NAMALWA (cell line): ENCODE data around the gene IL21R.
"Not testable (repeated sequence)": the region's sequence is repeated elsewhere in the genome, so short reads cannot be mapped to it uniquely, and the experiment has no call there.

Experiments used
- DNase-seq: peaks from one replicate; pipeline ENCODE4 v3.0.0-alpha.2; 2015; ENCODE audit warnings: low spot score

The IL21R gene

DNA sequence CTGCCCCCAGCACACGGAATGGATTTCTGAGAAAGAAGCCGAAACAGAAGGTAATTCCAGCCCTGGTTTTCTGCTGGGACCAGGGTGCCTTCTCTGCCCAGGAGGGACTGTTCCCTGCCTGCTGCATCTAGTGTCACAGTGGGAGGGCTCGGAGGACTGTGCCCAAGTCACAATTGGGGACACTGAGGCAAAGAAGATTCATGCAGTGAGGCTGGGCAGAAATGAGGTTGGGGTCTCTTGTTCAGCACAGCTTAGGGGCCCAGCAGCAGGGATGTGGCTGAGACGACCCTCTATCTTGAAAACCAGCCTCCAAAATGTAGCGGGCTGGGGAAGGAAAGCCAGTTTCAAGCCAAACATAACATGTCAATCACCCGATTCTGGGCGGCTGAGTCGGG is 592 bp downstream of the IL21R start:
- DNase-seq: no peak

DNA sequence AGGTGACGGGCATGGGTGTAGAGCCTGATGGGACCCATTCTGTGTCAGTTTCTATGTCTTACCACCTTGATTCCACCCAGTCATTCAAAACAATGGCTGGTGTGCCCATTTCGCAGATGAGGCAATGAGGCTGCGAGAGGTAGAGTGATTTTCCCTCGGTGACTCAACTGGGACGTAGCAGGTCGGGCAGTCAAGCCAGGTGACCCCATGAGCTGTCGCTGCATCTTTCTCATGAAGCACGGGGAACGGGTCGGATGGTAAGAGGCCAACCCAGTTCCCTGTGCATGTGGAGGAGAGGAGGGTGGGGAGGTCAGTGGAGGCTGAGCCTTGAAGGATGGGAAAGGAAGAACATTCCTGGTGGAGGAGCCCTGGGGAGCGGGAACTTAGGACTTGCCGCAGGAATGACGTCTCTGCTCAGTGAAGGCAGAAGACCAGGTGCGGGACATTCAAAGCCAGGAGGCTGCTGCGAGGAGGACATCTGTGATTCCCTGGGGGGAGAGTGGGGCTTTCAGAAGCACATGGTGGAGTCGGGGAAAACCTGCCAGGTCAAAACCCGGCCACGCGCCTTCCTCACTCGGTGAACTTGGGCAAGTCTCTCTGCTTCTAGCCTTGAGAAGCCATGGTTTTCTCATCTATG is 1.1 kb downstream of the IL21R start:
- peak; percentile 85 for DNase-seq

DNA sequence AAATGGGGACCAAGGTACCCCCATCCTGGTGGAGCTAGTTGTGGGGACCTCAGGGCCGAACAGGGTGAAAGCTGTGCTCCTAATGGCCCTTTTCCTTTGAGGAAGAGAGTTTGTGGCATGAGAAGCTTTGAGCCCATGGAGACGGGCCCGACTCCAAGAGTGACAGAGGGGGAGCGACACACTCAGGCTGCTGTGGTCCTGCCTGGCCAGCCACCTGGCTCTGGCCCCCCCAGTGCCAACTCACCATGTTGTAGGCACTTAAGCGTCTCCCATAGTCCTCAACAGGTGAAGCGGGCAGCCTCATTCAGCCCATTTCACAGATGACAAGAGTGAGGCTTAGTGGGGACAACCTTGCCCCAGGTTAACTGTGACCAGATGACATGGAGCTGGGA is 1.6 kb downstream of the IL21R start:
- no peak for DNase-seq

DNA sequence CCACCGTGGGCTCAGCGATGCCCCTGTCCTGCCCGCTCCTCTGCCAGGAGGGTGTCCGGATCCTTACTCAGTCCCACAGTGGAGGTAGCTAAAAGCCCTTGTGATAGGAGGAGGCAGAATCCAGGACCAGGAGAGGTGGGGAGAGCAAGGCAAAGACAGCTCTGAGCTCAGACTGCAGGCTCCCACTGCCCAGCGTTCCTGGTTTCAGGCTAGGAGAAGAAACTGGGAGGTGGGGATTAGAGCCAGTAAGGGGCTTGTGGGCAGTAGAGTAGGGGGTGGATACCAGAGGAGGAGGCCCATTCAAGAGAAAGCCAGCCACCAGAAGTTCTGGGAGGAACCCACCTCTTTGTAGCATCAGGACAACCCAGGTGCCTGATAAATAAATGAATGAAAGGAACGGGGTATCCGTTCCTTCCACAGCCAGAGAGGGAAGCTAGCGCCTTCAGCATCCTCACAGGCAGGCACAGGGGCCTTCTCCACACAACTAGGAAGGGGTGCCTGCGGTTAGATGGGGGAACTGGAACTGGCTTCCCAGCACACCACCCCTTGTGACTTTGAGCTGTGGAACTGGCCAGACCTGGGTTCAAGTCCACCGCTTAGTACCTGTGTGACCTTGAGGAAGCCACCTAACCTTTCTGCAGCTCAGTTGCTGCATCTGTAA is 2.3 kb downstream of the IL21R start:
- DNase-seq: no peak

DNA sequence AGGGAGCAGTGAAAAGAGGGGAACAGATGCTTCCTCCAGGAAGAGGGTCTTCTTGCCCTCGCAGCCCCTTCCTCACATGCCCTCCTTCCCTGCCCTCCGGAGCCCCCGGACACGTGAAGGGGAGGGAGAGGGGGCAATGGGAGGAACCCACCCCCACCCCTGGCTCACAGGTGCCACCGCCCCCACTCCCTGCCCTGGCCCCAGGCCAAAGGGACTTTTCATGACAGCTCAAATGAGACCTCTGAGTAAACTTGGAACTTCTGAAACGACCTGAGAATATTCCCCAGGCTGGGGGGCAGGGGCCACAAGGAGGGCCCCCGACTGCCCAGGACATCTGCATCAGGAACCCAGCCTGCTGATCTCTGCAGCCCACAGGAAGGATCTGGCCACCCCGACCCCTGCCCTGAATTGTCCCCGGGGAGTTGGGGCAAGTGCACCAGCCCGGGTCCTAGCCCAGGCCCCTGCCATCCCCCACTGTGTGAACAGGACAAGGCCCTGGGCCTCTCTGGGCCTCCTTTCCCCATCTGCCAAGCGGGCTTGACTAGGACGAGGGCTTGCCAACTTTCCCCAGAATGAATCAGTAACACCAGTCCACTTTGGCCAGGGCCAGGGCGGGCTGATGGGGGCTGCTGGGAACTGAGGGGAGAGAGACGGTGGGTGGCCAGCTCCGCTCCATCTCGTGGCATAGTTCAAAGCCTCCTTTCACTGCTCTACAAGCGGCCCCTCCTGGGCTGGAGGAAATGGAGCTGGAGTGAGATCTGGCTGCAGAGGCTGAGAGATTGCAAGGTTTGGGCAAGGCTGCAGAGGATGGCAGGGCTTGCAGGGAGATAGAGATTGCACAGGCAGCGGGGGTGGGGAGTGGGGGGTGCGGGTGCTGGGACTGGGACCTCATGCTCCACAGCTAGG is 3.8 kb downstream of the IL21R start:
- DNase-seq: no peak

DNA sequence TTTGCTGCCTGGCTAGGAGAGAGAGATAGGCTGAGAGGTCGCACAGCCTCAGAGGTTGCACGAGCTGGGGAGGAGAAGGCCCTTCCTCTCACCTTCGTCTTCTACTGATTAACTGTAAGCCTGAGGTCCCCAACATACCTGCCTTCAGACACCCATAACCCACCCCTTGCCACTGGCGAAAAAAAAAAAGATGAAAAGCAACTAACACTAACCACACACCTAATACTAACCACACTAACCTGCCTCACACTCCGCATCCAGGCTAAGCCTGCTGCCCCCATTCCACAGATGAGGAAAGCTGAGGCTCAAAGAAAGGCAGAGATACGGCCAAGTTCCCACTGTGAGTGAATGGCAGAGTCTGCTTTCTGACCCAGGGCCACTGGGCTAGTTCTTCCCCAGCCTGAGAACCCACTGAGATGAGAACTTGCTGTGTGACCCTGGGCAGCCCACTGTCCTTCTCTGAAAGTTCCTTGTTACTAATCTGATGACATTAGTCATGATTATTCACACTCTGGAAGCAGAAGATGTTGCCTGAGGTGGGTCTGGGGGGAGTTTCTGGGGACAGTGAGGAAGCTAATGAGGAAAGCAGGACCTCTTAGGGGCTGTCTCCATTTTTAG is 4.6 kb downstream of the IL21R start:
- no peak for DNase-seq

DNA sequence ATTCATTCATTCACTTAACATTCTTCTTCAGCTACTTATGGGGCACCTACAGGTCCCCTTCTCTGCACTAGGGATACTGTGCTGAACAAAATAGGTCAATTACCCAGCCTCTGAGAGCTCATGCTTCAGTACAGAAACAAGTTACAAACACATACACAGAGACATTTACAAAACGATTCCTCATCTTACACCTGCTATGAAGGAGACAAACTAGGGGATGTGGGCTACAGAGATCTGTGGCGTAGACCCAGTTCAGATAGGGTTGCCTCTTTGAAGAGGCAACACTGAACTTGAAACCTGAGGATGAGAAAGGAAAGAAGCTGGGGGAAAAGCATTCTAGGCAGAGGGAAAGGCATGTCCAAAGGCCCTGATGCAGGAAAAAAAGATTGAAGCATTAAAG is 5.2 kb downstream of the IL21R start:
- DNase-seq: no peak

DNA sequence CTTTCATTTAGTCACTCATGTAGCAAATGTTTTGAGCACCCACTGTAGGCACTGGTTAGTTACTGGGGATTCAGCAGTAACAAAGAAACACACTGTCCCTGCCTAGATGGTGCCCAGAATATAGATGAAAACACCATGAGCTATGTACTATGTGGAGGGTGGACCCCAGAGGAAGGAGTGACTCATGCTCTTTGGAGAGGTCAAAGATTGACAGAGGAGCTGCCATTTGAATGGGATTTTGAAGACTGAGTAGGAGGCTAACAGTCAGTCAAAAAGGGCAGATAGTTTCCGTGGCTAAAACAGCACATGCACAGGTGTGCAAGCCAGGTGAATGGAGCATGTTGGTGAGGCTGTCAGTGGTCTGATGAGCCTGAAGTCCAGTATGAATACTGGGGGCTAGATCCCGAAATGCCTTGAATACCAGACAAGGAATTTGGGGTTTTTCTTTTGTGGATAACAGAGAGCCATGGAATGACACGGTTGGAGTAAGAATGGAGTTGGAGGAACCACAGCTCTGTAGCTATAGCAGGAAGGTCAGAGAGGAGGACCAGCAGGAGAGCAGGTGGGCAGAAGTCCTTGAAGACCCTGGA is 6.1 kb downstream of the IL21R start:
- peak; percentile 33 for DNase-seq

DNA sequence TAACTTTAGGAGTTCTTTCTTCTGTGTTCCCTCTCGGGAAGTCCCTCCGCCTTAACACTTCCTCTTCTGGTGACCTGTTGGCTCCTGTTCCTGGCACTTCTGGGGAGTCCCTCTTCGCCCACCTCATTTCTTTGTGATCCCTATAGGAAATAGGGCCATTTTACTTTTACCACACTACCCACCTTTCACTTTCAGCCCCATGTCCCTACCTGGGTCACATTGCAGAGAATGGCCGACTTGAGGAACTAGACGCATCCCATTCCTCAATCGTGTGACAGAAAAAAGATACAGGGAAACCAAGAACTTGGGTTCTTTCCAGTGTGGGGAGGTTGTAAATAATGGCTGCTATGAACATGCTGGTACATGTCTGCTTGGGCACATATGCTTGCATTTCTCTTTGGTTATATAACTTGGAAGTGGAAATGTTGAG is 6.6 kb downstream of the IL21R start:
- no peak for DNase-seq

DNA sequence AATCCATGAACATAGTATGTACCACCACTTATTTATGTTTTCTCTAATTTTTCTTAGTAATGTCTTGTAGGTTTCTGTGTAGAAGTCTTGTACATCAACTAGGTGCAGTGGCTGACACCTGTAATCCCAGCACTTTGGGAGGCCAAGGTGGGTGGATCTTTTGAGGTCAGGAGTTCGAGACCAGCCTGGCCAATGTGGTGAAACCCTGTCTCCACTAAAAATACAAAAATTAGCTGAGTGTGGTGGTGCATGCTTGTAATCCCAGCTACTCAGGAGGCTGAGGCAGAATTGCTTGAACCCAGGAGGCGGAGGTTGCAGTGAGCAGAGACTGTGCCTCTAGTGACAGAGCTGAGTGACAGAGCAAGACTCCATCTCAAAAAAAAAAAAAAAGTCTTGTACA is 8.0 kb downstream of the IL21R start:
- DNase-seq: not testable (repeated sequence)

DNA sequence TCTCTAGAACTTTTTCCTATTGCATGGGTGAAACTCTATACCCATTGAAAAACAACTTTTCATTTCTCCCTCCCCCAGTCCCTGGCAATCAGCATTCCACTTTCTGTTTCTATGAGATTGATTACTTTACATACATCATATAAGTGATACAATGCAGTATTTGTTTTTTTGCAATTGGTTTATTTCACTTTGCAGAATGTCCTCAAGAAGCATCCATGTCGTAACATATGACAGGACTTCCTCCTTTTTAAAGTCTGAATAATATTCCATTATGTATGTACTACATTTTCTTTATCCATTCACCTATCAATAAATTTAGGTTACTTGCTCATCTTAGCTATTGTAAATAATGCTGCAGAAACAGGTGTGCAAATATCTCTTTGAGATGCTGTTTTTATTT is 8.8 kb downstream of the IL21R start:
- DNase-seq: no peak

DNA sequence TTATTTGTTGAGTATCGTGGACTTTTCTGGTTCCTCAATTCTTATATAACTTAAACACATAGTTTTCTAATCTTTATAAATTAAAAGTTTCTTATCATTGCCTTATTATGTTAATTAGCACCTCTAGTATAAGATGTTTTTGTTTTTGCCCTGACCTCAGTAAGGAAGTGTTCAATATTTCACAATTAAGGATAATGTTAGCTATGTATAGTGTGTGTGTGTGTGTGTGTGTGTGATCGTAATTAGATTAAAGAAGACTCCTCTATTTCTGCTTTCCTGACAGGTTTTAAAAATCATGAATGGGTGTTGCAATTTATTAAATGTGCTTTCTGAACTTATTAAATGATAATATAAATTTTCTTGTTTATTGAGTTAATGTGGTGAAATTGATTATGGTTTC is 12.0 kb downstream of the IL21R start:
- no peak for DNase-seq

DNA sequence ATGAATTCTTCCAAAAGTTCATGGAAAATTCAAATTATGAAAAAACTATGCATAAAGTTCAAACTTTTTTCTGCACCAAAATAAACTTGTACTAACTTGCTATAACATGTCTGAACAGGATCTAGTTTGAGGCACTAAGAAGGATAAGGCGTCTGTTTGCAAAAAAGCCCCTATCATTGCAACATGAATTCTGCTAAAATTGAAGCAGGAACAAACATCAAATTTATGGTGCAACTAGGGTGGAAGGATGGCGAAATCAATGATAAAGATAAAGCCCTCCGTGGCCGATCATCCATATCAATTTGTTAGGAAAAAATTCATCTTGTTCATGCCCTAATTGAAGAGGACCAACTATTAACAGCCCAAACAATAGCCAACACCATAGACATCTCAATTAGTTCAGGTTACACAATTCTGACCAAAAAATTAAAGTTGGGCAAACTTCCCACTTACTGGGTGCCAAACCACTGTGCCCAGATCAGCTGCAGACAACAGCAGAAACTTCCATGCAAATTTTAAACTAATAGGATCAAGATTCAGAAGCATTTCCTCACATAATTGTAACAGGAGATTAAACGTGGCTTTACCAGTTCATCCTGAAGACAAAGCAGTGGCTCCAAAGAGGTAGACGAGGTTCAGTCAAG is 12.9 kb downstream of the IL21R start:
- no peak for DNase-seq

DNA sequence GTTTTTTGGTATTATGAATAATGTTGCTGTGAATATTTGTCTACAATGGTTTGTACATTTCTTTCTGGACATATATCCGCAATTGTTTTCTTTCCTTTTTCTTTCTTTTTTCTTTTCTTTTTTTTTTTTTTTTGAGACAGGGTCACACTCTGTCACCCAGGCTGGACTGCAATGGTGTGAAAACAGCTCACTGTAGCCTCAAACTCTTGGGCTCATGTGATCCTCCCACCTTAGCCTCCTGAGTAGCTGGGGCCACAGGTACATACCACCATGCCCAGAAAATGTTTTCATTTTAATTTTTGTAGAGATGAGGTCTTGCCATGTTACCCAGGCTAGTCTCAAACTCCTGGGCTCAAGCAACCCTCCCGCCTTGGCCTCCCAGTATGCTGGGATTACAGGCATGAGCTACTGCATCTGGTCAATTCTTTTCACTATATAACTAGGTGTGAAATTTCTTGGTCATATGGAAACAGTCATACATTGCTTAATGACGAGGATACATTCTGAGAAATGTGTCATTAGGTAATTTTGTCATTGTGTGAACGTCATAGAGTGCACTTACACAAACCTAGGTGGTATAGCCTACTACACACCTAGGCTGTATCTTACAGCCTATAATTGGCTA is 15.2 kb downstream of the IL21R start:
- no peak for DNase-seq

DNA sequence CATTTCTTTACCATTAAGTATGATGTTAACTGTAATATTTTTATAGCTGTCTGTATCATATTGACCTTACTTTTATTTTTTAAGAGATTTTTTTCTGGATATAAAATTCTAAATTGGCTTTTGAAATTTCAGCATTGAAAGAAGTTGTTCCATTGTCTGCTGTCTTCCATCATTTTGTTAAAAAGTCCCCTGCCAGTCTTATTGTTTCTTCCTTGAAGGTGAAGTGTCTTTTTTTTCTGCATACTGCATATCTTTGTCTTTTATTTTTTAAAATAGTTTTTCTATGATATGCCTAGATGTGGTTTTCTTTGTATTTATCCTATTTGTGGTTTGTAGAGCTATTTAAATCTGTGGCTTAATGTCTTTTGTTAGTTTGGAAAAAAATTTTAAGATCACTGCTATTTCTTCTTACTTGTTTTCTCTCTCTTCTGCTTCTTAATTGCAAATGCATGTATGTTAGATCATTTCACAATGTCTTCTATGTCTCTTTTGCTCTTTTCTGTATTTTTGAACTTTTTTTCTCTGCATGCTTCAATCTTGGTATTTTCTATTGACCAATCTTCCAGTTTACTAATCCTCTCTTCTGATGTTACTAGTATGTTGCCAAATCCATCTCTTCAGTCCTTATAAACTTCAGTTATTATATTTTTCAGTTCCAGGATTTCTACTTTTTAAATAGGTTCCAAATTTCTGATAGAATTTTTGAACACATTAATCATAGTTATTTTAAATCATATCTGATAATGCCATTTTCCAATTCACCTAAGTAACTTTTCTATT is 20.2 kb downstream of the IL21R start:
- peak; percentile 30 for DNase-seq

DNA sequence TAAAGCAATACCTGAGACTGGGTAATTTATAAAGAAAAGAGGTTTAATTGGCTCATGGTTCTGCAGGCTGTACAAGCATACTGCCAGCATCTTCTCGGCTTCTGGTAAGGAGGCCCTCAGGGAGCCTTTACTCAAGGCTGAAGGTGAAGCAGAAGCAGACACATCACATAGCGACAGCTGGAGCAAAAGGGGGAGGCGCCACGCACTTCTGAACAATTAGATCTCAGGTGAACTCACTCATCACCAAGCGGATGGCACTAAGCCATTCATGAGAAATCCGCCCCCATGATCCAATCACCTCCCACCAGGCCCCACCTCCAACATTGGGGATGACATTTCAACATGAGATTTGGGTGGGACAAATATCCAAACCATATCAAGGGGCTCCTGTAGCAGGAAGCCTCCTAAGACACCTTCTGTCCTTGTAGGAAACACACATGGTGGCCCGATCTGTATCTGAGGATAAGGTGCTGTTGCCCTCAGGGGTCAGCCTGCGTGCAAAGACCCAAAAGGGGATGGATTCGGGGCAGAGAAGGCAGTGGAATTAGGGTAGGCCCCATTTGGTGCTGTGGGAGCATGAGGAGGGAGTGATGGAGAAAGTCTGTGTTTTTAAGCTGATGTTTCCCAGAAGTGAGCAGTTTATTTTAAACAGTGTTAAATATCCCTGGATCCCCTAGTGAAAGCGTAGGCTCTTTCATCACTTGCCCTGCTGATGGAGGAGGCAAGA is 23.0 kb downstream of the IL21R start:
- no peak for DNase-seq

DNA sequence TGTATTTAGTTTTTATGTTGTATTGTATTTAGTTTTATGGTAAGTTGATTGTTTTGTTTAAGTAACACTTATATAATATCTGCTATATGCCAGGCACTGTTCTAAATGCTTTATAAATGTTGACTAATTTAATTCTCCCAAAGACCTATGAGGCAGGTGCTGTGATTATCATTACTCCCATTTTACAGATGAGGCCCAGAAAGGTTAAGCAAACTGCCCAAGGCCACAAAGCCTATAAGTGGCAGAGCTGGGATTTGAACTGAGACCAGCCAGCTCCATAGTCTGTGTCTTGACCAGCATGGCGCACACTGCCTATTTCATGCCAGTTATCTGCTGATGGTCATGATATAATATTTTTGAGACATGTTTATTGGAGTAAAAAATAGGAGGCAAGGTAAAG is 24.0 kb downstream of the IL21R start:
- DNase-seq: no peak

DNA sequence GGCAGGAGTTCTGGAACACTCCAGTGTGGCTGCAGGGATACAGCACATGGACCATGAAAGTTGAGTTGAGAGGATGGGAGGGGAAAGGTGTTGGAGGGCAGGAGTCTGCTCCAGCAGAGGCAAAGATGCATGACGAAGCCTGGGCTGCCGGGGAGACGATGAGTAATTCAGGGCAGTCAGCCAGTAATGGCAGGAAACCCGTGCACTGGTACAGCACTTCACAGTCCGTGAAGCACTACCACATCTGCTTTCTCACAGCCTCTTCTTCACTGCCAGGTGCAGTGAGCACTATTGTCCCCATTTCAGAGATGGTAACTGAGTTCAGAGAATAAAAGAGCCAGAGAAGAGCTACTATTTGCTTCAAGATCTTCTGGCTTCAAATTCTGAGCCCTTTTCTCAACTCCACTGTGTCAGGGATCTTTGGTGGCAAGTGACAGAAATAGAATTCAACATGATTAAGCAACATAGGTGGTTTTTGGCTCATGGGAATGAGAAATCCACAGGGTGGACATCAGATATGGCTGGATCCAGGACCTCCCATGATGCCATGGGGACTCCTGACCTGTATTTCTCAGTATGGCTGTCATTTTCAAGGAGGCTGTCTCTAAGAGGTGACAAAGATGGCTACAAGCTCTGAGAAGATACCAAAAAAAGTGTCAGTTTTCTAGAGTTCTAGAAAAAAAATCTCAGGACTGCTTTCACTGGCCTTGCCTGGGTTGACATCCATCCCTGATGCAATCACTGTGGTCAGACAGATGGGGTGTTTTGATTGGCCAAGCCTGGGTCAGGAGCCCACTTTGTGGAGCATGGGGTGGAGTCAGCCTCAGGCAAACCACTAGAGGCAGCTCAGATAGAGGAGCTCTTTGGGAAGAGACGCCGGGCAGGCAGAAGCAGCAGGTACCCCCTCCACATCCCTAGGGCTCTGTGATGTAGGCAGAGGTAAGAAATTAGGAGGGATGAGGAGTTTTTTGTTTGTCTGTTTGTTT is 24.7 kb downstream of the IL21R start:
- DNase-seq: peak; percentile 96

DNA sequence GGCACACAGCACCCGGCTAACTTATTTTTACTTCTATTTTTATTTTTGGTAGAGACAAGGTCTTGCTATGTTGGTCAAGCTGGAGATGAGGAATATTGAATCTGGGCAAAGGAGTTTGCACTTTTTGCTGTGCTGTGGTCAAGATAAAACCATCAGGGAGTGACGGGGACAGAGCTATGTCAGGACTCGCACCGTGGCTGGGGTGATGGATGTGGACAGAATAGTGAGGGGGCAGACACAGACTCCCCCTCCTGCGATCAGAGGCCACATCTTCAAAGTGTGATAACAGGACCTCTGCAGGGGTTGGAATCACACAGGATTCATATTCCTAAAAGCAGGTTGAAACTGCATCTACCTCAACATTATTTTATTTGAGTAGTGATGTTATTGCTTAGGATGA is 25.6 kb downstream of the IL21R start:
- DNase-seq: no peak
